ENCODE results near the gene LPAR3. TPM values are rescaled to one million over a fixed set of nuclear protein-coding genes. Genes with fewer than 3 reads are reported as not detected.

The LPAR3 gene
- total and polyA plus RNA-seq, 2 of the 13 experiments (the other 11 are each of a cell fraction or from before 2014, with no cell fraction given): not detected

GRCh38 chr1:84833194-84833593, 59.8 kb downstream of the LPAR3 start (continued):
- TF ChIP-seq ZKSCAN8 (CRISPR knock-in tag; IDR thresholded peaks at IDR 0.05; ENCODE audit: borderline replicate concordance) (no peak), ZNF879 (CRISPR knock-in tag; IDR thresholded peaks at IDR 0.05) (no peak)

GRCh38 chr1:84830136-84830535, 62.9 kb downstream of the LPAR3 start:
- no peaks in the 10 kb centered on the region for H3K27me3 ChIP-seq (ENCODE audit: control insufficient read depth in 1 of 2, insufficient read depth in 2 of 2, low read length in 2 of 2)
- H3K4me2 ChIP-seq (ENCODE audit: low read depth, low read length): no peak overlapping the region
- H3K36me3 ChIP-seq (replicated peaks in 1 of 2; ENCODE audit: control insufficient read depth in 1 of 2, insufficient read depth in 2 of 2, low read length in 2 of 2): no peaks in the 10 kb centered on the region
- no peak for DNase-seq (ENCODE audit: low spot score)
- in situ Hi-C loops (cut with HindIII; ENCODE audit: extremely low pct_ligation_motif_present, low pct_unique_long_range_greater_than_20kb): no loop called here
- FAIRE-seq: no peak
- H4K20me1 ChIP-seq (ENCODE audit: insufficient read depth, low read length): no peaks in the 10 kb centered on the region
- no peaks in the 10 kb centered on the region for H3K79me2 ChIP-seq (ENCODE audit: insufficient read depth, low read length)
- intact Hi-C loops (cut with micrococcal nuclease; ENCODE audit: unreplicated experiment): no loop called here
- TF ChIP-seq RNF2 (conservative IDR thresholded peaks at IDR 0.05; ENCODE audit: low read depth): no peak
- no peak for TF ChIP-seq SETDB1 (CRISPR knock-in tag; IDR thresholded peaks at IDR 0.05; ENCODE audit: borderline replicate concordance)
- TF ChIP-seq ZKSCAN5 (CRISPR knock-in tag; IDR thresholded peaks at IDR 0.05): no peak
- no peak for TF ChIP-seq KDM5B (CRISPR knock-in tag; IDR thresholded peaks at IDR 0.05; ENCODE audit: borderline replicate concordance)
- TF ChIP-seq CREB1 (IDR thresholded peaks at IDR 0.05): no peak
- TF ChIP-seq CREB1 (CRISPR knock-in tag; IDR thresholded peaks at IDR 0.05): no peak
- no peak for TF ChIP-seq ZNF768 (CRISPR knock-in tag; IDR thresholded peaks at IDR 0.05)
- TF ChIP-seq ZNF260 (CRISPR knock-in tag; IDR thresholded peaks at IDR 0.05; ENCODE audit: borderline replicate concordance, low read depth): no peak
- no peak for TF ChIP-seq ZMYM4 (CRISPR knock-in tag; IDR thresholded peaks at IDR 0.05)
- TF ChIP-seq ZNF766 (CRISPR knock-in tag; IDR thresholded peaks at IDR 0.05; ENCODE audit: borderline replicate concordance): no peak
- TF ChIP-seq TERF1 (CRISPR knock-in tag; IDR thresholded peaks at IDR 0.05): no peak
- TF ChIP-seq STAG1 (CRISPR knock-in tag; IDR thresholded peaks at IDR 0.05): no peak
- no peak for TF ChIP-seq EED (CRISPR knock-in tag; IDR thresholded peaks at IDR 0.05)
- no peak for TF ChIP-seq FOXK1 (CRISPR knock-in tag; IDR thresholded peaks at IDR 0.05; ENCODE audit: borderline replicate concordance, low read depth)
- TF ChIP-seq ZMYM3 (CRISPR knock-in tag; IDR thresholded peaks at IDR 0.05): no peak
- TF ChIP-seq YEATS4 (CRISPR knock-in tag; IDR thresholded peaks at IDR 0.05; ENCODE audit: borderline replicate concordance): no peak
- no peak for TF ChIP-seq ZNF546 (CRISPR knock-in tag; conservative IDR thresholded peaks at IDR 0.05)
- no peak for TF ChIP-seq SP140L (CRISPR knock-in tag; IDR thresholded peaks at IDR 0.05; ENCODE audit: borderline replicate concordance)
- H3K9me3 ChIP-seq (ENCODE audit: low read length): no peaks in the 10 kb centered on the region
- ChIA-PET POLR2A (no interaction called here), CTCF (ENCODE audit: low intra/inter-chr PET ratio, low total read pairs) (no interaction called here)
- no peaks in the 10 kb centered on the region for H3K4me1 ChIP-seq (ENCODE audit: insufficient read depth, low read length)
- H2AFZ ChIP-seq (ENCODE audit: low read length): no peak overlapping the region
- 0% methylated on average over 5 of the region's 5 CpGs for WGBS (ENCODE audit: low lambda C conversion rate)
- BruUV-seq (replicated peaks): no TSS peak
- no peak overlapping the region for H3K27ac ChIP-seq (ENCODE audit: extremely low read length, insufficient read depth, low read length)
- no peak overlapping the region for H3K9ac ChIP-seq (ENCODE audit: insufficient read depth, low read depth, low read length)
- no peak for ATAC-seq
- H3K4me3 ChIP-seq (replicated peaks in 1 of 3; ENCODE audit: insufficient read depth in 1 of 3, low read depth in 2 of 3, low read length in 3 of 3): no peak overlapping the region

All from HepG2 (cell line).